Ovary (tissue), 3 donors: ENCODE measurements around the gene TMEM236.

Experiments used
- CTCF ChIP-seq, 3 donors: fragments of 450-650 bp in 2 of 3; fragments of 200-600 bp in 1 of 3; IDR thresholded peaks; one replicate each; pipeline versions ENCODE4 v1.5.1 to v1.8.0; 2016 to 2022; ENCODE audit warnings: antibody characterized with exemption in 3 of 3, mild to moderate bottlenecking in 1 of 3
- POLR2A ChIP-seq: fragments of 450-650 bp; IDR thresholded peaks from one replicate; pipeline ENCODE4 v1.6.1; 2017; ENCODE audit warnings: antibody characterized with exemption, mild to moderate bottlenecking, moderate library complexity
- donor health status: DM: no; HTN: no; CAD: no.

GRCh38 chr10:17716161-17716560 lies 35.8 kb upstream of the TMEM236 start:
- no peak for TF ChIP-seq CTCF (IDR thresholded peaks at IDR 0.05)
- no peak for TF ChIP-seq POLR2A
